ENCODE data around the gene DIP2B. TPM values are rescaled to one million over a fixed set of nuclear protein-coding genes. Genes with fewer than 3 reads are reported as not detected.

Gene DIP2B
- total RNA-seq, 1 experiment from 2014 or later = 11.8 TPM

- DNase-seq (ENCODE audit: low read depth) = no peak
These were observed 220.5 kb downstream of the DIP2B start for GRCh38 chr12:50725011-50725942.

GRCh38 chr12:50727466-50727865 is 222.7 kb downstream of the DIP2B start:
- no peak for DNase-seq (ENCODE audit: low read depth)

GRCh38 chr12:50728417-50728816 is 223.6 kb downstream of the DIP2B start:
- DNase-seq (ENCODE audit: low read depth) = no peak

GRCh38 chr12:50728841-50729240 is 224.1 kb downstream of the DIP2B start:
- DNase-seq (ENCODE audit: low read depth) = no peak

GRCh38 chr12:50732591-50732990 is 227.8 kb downstream of the DIP2B start:
- peak; percentile 83 for DNase-seq (ENCODE audit: low read depth)

- DNase-seq (ENCODE audit: low read depth) = no peak
These were observed 228.9 kb downstream of the DIP2B start for GRCh38 chr12:50733706-50734105.

GRCh38 chr12:50734409-50735263 is 229.9 kb downstream of the DIP2B start:
- peak; percentile 38 for DNase-seq (ENCODE audit: low read depth)

GRCh38 chr12:50739611-50740010 is 234.8 kb downstream of the DIP2B start:
- peak; percentile 48 for DNase-seq (ENCODE audit: low read depth)

GRCh38 chr12:50740307-50740706 is 235.5 kb downstream of the DIP2B start:
- peak; percentile 5 for DNase-seq (ENCODE audit: low read depth)

- no peak for DNase-seq (ENCODE audit: low read depth)
These were observed 238.0 kb downstream of the DIP2B start for GRCh38 chr12:50742776-50743175.

GRCh38 chr12:50745861-50746260 is 241.1 kb downstream of the DIP2B start:
- DNase-seq (ENCODE audit: low read depth) = no peak

- no peak for DNase-seq (ENCODE audit: low read depth)
These were observed 241.6 kb downstream of the DIP2B start for GRCh38 chr12:50746431-50746830.

GRCh38 chr12:50747817-50748216 is 243.0 kb downstream of the DIP2B start:
- DNase-seq (ENCODE audit: low read depth) = no peak

GRCh38 chr12:50749459-50749882 is 244.7 kb downstream of the DIP2B start:
- DNase-seq (ENCODE audit: low read depth) = no peak

GRCh38 chr12:50750366-50750765 is 245.6 kb downstream of the DIP2B start:
- DNase-seq (ENCODE audit: low read depth) = no peak

- DNase-seq (ENCODE audit: low read depth) = no peak
These were observed 247.3 kb downstream of the DIP2B start for GRCh38 chr12:50751948-50752721.

- DNase-seq (ENCODE audit: low read depth) = no peak
These were observed 248.5 kb downstream of the DIP2B start for GRCh38 chr12:50753232-50753769.

GRCh38 chr12:50763639-50764285 is 259.0 kb downstream of the DIP2B start, which contains the start of gene ATF1:
TSS of gene ATF1 (plus strand) at chr12:50764101. CDS start at chr12:50780146, 16,045 bp downstream.
- peak; percentile 86 for DNase-seq (ENCODE audit: low read depth)

GRCh38 chr12:50764286-50765094 is 259.7 kb downstream of the DIP2B start:
- DNase-seq (ENCODE audit: low read depth) = peak; percentile 35
